Measurements from ENCODE around the gene RBM10.

DNA sequence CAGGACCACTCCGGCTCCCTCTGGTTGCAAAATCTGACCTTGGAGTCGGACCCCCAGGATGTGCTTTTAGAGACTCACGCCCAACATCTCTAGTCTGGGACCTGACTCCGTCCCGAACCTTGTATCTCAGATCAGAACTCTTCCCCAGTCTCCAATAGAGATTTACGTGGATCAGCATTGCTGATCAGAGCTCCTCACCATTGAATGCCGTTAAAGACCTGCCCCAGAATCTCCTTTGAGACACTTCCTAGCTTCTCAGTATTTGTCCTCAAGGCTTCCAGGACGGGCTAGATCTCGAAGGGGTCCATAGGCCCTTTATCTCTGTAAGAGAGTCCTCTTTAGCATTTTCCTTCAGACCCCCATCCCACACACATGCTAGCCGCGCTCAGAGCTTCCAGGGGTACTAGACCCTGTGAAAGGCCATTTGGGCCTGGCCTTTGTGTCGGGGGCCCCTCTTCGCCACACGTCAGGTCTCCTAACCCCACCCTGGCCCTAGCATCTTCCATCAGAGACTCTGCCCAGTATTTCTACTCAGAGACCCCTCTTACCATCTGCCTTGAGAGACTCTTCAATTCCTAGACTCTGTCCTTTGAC is 49.3 kb downstream of the RBM10 start:
- TF ChIP-seq EZH2 (IDR thresholded peaks at IDR 0.05; ENCODE audit: low read length, missing control alignments): no peak
- TF ChIP-seq, protein P1, sequence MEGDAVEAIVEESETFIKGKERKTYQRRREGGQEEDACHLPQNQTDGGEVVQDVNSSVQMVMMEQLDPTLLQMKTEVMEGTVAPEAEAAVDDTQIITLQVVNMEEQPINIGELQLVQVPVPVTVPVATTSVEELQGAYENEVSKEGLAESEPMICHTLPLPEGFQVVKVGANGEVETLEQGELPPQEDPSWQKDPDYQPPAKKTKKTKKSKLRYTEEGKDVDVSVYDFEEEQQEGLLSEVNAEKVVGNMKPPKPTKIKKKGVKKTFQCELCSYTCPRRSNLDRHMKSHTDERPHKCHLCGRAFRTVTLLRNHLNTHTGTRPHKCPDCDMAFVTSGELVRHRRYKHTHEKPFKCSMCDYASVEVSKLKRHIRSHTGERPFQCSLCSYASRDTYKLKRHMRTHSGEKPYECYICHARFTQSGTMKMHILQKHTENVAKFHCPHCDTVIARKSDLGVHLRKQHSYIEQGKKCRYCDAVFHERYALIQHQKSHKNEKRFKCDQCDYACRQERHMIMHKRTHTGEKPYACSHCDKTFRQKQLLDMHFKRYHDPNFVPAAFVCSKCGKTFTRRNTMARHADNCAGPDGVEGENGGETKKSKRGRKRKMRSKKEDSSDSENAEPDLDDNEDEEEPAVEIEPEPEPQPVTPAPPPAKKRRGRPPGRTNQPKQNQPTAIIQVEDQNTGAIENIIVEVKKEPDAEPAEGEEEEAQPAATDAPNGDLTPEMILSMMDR (conservative IDR thresholded peaks at IDR 0.05 in 1 of 2, IDR thresholded peaks at IDR 0.05 in 1 of 2; ENCODE audit: low read depth in 1 of 2, low read length in 2 of 2): no peak

Measured in fibroblast of lung (primary cell).